HCT116 (cell line): ENCODE results near the gene LRG1. TPM values are rescaled to one million over a fixed set of nuclear protein-coding genes. Genes with fewer than 3 reads are reported as not detected.
"Not testable (repeated sequence)": the region's sequence is repeated elsewhere in the genome, so short reads cannot be mapped to it uniquely, and the experiment has no call there.

ENCODE experiments used
- ATAC-seq: fragments of 200-7000 bp; cut with Tn5 transposase; 2 replicates; pipeline ENCODE4 v1.9.1; 2020; ENCODE audit warnings: mild to moderate bottlenecking, moderate library complexity
- BruUV-seq: library from RNA; stranded (reverse); fragments of 400-500 nt; replicated peaks from 2 replicates; lab custom pipeline; 2021; lab: Mats Ljungman, UMichigan
- CTCF ChIA-PET: fragments of 300-600 bp; sonication (Branson Sonifier 250); formaldehyde crosslinking; loops from one replicate; lab custom pipeline; 2021; ENCODE audit warnings: antibody characterized with exemption; lab: Charles Lee
- POLR2A ChIA-PET: fragments of 300-600, 350-600 bp; sonication (Branson Sonifier 250); formaldehyde crosslinking; loops from one replicate; lab custom pipeline; 2021; ENCODE audit warnings: antibody characterized with exemption; lab: Charles Lee
- RAD21 ChIA-PET, 2 experiments: fragments of 300-600 bp; sonication (Branson Sonifier 250); formaldehyde crosslinking; loops; one replicate each; lab custom pipeline; 2023; ENCODE audit warnings: low total read pairs in 2 of 2; ENCODE audit not compliant: uncharacterized antibody in 2 of 2, unreplicated experiment in 2 of 2, low non-redundant PET in 1 of 2; lab: Charles Lee
- DNase-seq: peaks from one replicate; pipeline ENCODE4 v3.0.0-alpha.2; 2010; ENCODE audit warnings: low read depth, low spot score
- H2AFZ ChIP-seq: fragments of 200-600 bp; shearing (Covaris generic), sonication (generic); 2 replicates; pipeline ENCODE4 v1.6.1; 2017; ENCODE audit warnings: low read depth, mixed run types, mixed read lengths, antibody characterized with exemption, low read length; ENCODE audit not compliant: poor library complexity, severe bottlenecking
- H3K27ac ChIP-seq: 2 replicates; pipeline ENCODE4 v1.5.1; 2012; ENCODE audit warnings: low read depth, low read length
- H3K27me3 ChIP-seq: fragments of 200-600 bp; sonication (generic); 2 replicates; pipeline ENCODE4 v1.6.1; 2016; ENCODE audit warnings: mixed run types, low read length, mixed read lengths; ENCODE audit not compliant: insufficient read depth
- H3K36me3 ChIP-seq, 2 experiments: fragments of 200-500 bp in 1 of 2; fragments of 200-600 bp in 1 of 2; sonication (Bioruptor generic) in 1 of 2; sonication (generic) in 1 of 2; 2 replicates each; pipeline versions ENCODE4 v1.5.1 to v1.6.1; 2014 to 2016; ENCODE audit warnings: low read length in 2 of 2, inconsistent platforms in 1 of 2, mixed read lengths in 1 of 2, mixed run types in 1 of 2; ENCODE audit not compliant: insufficient read depth in 2 of 2, control insufficient read depth in 1 of 2
- H3K4me1 ChIP-seq, 2 experiments: fragments of 200-600 bp in 1 of 2; sonication (generic) in 1 of 2; 2 replicates each; pipeline versions ENCODE4 v1.5.1 to v1.6.1; 2012 to 2017; ENCODE audit warnings: low read length in 2 of 2, inconsistent platforms in 1 of 2, mild to moderate bottlenecking in 1 of 2, mixed read lengths in 1 of 2, mixed run types in 1 of 2, moderate library complexity in 1 of 2; ENCODE audit not compliant: insufficient read depth in 2 of 2, control insufficient read depth in 1 of 2
- H3K4me2 ChIP-seq: fragments of 200-600 bp; sonication (generic); 2 replicates; pipeline ENCODE4 v1.6.1; 2017; ENCODE audit warnings: mixed run types, low read length, mixed read lengths
- H3K4me3 ChIP-seq, 2 experiments: fragments of 200-600 bp in 1 of 2; sonication (generic) in 1 of 2; replicated peaks in 1 of 2; 2 replicates each; pipeline ENCODE4 v1.5.1; 2011 to 2016; ENCODE audit warnings: low read length in 2 of 2, control low read depth in 1 of 2, low read depth in 1 of 2, mild to moderate bottlenecking in 1 of 2, mixed read lengths in 1 of 2, mixed run types in 1 of 2
- H3K79me2 ChIP-seq: fragments of 200-600 bp; sonication (generic); 2 replicates; pipeline ENCODE4 v1.6.1; 2017; ENCODE audit warnings: mild to moderate bottlenecking, mixed run types, low read length, moderate library complexity, mixed read lengths; ENCODE audit not compliant: insufficient read depth
- H3K9ac ChIP-seq: fragments of 200-600 bp; sonication (generic); 2 replicates; pipeline ENCODE4 v1.6.1; 2016; ENCODE audit warnings: low read length, mixed read lengths
- H3K9me2 ChIP-seq: fragments of 200-600 bp; sonication (generic), shearing (Covaris generic); 2 replicates; pipeline ENCODE4 v1.6.1; 2017; ENCODE audit warnings: mixed run types, mild to moderate bottlenecking, moderate library complexity; ENCODE audit not compliant: insufficient read depth
- H3K9me3 ChIP-seq, 2 experiments: fragments of 200-500 bp in 1 of 2; fragments of 200-600 bp in 1 of 2; sonication (Bioruptor generic) in 1 of 2; sonication (generic) in 1 of 2; 2 replicates each; pipeline ENCODE4 v1.6.1; 2014 to 2017; ENCODE audit warnings: low read length in 2 of 2, mixed read lengths in 2 of 2, inconsistent platforms in 1 of 2, low read depth in 1 of 2, mild to moderate bottlenecking in 1 of 2, mixed run types in 1 of 2, moderate library complexity in 1 of 2; ENCODE audit not compliant: control insufficient read depth in 1 of 2, insufficient read depth in 1 of 2
- H4K20me1 ChIP-seq: fragments of 200-600 bp; sonication (generic), shearing (Covaris generic); 2 replicates; pipeline ENCODE4 v1.6.1; 2017; ENCODE audit warnings: mixed run types, mild to moderate bottlenecking, moderate library complexity; ENCODE audit not compliant: insufficient read depth
- CBX3 ChIP-seq: IDR thresholded peaks from 2 replicates; pipeline ENCODE4 v1.6.1; 2012; ENCODE audit warnings: low read depth
- EGR1 ChIP-seq: IDR thresholded peaks from 2 replicates; pipeline ENCODE4 v1.6.1; 2012; ENCODE audit warnings: low read depth
- ELF1 ChIP-seq: IDR thresholded peaks from 2 replicates; pipeline ENCODE4 v1.6.1; 2012; ENCODE audit warnings: low read depth, borderline replicate concordance
- EZH2 ChIP-seq: fragments of 200-600 bp; sonication (generic); IDR thresholded peaks from 2 replicates; pipeline ENCODE4 v1.6.1; 2017; ENCODE audit warnings: antibody characterized with exemption, mixed run types
- JUND ChIP-seq: IDR thresholded peaks from 2 replicates; pipeline ENCODE4 v1.6.1; 2012
- POLR2A ChIP-seq: IDR thresholded peaks from 2 replicates; pipeline ENCODE4 v1.7.0; 2011; ENCODE audit warnings: borderline replicate concordance; ENCODE audit not compliant: insufficient read depth, insufficient read length; ENCODE audit errors: extremely low read depth
- POLR2AphosphoS5 ChIP-seq: IDR thresholded peaks from 2 replicates; pipeline ENCODE4 v1.6.1; 2011; ENCODE audit warnings: mild to moderate bottlenecking, low read depth, low read length, moderate library complexity
- RAD21 ChIP-seq: IDR thresholded peaks from 2 replicates; pipeline ENCODE4 v1.6.1; 2012; ENCODE audit warnings: low read depth, mild to moderate bottlenecking
- SIN3A ChIP-seq: IDR thresholded peaks from 2 replicates; pipeline ENCODE4 v1.6.1; 2012; ENCODE audit warnings: low read depth
- SP1 ChIP-seq: IDR thresholded peaks from 2 replicates; pipeline ENCODE4 v1.6.1; 2012; ENCODE audit warnings: low read depth
- SRF ChIP-seq: IDR thresholded peaks from 2 replicates; pipeline ENCODE4 v1.6.1; 2012; ENCODE audit warnings: low read depth
- YY1 ChIP-seq: IDR thresholded peaks from 2 replicates; pipeline ENCODE4 v1.6.1; 2011; ENCODE audit warnings: low read length, low read depth, moderate library complexity, mild to moderate bottlenecking; ENCODE audit not compliant: insufficient replicate concordance; ENCODE audit errors: extremely low read depth
- ZFX ChIP-seq: fragments of 450-650 bp; IDR thresholded peaks from 2 replicates; pipeline ENCODE4 v1.6.1; 2017
- ZNF274 ChIP-seq: fragments of 200-500 bp; sonication (Bioruptor generic); IDR thresholded peaks from 2 replicates; pipeline ENCODE4 v1.6.1; 2014; ENCODE audit warnings: mild to moderate bottlenecking, low read depth, low read length, inconsistent platforms
- intact Hi-C: fragments of 100-400 bp; cut with micrococcal nuclease; formaldehyde crosslinking; loops from 2 replicates; pipeline ENCODE4 v1.10.0; 2022
- total RNA-seq: library from RNA; stranded (reverse); gene quantifications from one replicate; pipeline ENCODE4 v1.2.1, GENCODE V29; 2021; ENCODE audit not compliant: unreplicated experiment
- TF ChIP-seq, protein P1 (sequence below): IDR thresholded peaks from 2 replicates; pipeline ENCODE4 v1.6.1; 2012
- TF ChIP-seq, protein P2 (sequence below): IDR thresholded peaks from 2 replicates; pipeline ENCODE4 v1.6.1; 2012
- TF ChIP-seq, protein P3 (sequence below): IDR thresholded peaks from 2 replicates; pipeline ENCODE4 v1.6.1; 2012; ENCODE audit warnings: low read depth

LRG1 gene
- total RNA-seq, 1 experiment from 2014 or later = 1.3 TPM

DNA sequence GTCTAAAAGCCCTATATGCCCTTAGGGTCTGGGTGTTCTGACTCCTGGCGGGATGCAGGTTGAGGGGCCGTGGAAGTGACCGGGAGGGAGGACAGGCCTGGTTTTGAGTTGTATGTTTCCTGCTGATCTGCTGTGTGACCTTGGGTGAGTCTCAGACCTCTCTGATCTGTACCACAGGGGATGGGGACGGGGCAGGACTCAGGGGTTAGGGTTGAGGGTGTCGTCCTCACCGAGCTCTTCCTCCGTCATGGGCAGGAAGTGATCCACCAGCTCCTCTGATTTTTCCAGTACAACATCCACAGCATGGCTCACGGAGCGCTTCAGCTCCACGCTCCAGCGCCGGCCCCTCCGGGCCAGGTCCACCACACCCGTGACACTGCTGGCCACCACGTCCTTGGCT, 11.0 kb downstream of the LRG1 start:
- no peak overlapping the region for H3K9ac ChIP-seq
- H3K27ac ChIP-seq = no peak overlapping the region
- no peaks in the 10 kb centered on the region for H3K79me2 ChIP-seq
- H3K9me3 ChIP-seq = no peaks in the 10 kb centered on the region
- no peak overlapping the region for H3K4me2 ChIP-seq
- no peaks in the 10 kb centered on the region for H3K9me2 ChIP-seq
- no peaks in the 10 kb centered on the region for H4K20me1 ChIP-seq
- BruUV-seq = no TSS peak
- no peaks in the 10 kb centered on the region for H3K27me3 ChIP-seq
- intact Hi-C loops = loop anchor here (10.0 kb wide), 1 partner anchor 264 kb away; no protein-coding TSS in a partner anchor
- no peak overlapping the region for H3K4me3 ChIP-seq
- no peak for DNase-seq
- CTCF ChIA-PET = no interaction called here
- TF ChIP-seq CBX3 (no peak), SIN3A (no peak), ZFX (no peak), JUND (no peak), ELF1 (no peak), POLR2A (no peak), SRF (no peak), POLR2AphosphoS5 (no peak), YY1 (no peak), EGR1 (no peak), RAD21 (no peak), SP1 (no peak), EZH2 (no peak), ZNF274 (no peak)
- TF ChIP-seq, protein P1, sequence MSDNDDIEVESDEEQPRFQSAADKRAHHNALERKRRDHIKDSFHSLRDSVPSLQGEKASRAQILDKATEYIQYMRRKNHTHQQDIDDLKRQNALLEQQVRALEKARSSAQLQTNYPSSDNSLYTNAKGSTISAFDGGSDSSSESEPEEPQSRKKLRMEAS = no peak
- TF ChIP-seq, protein P2, sequence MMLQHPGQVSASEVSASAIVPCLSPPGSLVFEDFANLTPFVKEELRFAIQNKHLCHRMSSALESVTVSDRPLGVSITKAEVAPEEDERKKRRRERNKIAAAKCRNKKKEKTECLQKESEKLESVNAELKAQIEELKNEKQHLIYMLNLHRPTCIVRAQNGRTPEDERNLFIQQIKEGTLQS = no peak
- TF ChIP-seq, protein P3, sequence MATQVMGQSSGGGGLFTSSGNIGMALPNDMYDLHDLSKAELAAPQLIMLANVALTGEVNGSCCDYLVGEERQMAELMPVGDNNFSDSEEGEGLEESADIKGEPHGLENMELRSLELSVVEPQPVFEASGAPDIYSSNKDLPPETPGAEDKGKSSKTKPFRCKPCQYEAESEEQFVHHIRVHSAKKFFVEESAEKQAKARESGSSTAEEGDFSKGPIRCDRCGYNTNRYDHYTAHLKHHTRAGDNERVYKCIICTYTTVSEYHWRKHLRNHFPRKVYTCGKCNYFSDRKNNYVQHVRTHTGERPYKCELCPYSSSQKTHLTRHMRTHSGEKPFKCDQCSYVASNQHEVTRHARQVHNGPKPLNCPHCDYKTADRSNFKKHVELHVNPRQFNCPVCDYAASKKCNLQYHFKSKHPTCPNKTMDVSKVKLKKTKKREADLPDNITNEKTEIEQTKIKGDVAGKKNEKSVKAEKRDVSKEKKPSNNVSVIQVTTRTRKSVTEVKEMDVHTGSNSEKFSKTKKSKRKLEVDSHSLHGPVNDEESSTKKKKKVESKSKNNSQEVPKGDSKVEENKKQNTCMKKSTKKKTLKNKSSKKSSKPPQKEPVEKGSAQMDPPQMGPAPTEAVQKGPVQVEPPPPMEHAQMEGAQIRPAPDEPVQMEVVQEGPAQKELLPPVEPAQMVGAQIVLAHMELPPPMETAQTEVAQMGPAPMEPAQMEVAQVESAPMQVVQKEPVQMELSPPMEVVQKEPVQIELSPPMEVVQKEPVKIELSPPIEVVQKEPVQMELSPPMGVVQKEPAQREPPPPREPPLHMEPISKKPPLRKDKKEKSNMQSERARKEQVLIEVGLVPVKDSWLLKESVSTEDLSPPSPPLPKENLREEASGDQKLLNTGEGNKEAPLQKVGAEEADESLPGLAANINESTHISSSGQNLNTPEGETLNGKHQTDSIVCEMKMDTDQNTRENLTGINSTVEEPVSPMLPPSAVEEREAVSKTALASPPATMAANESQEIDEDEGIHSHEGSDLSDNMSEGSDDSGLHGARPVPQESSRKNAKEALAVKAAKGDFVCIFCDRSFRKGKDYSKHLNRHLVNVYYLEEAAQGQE = no peak
- no peaks in the 10 kb centered on the region for H3K36me3 ChIP-seq
- H2AFZ ChIP-seq = no peak overlapping the region
- RAD21 ChIA-PET = no interaction called here
- no peak for ATAC-seq
- POLR2A ChIA-PET = no interaction called here
- no peaks in the 10 kb centered on the region for H3K4me1 ChIP-seq

DNA sequence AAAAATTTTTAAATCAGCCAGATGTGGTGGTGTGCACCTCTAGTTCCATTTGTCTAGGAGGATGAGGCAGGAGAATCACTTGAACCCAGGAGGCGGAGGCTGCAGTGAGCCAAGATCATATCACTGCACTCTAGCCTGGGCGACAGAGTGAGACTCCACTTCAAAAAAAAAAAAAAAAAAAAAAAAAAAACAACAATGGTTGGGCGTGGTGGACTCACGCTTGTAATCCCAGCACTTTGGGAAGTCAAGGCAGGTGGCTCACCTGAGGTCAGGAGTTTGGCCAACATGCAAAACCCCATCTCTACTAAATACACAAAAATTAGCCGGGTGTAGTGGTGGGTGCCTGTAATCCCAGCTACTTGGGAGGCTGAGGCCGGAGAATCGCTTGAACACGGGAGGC, 12.5 kb downstream of the LRG1 start:
- DNase-seq, H3K4me2 ChIP-seq, H3K9me2 ChIP-seq, H3K9ac ChIP-seq, H3K4me1 ChIP-seq, POLR2A ChIA-PET, BruUV-seq, H3K36me3 ChIP-seq, H3K27ac ChIP-seq, H2AFZ ChIP-seq, ATAC-seq, H3K27me3 ChIP-seq, H3K4me3 ChIP-seq, H3K9me3 ChIP-seq, H3K79me2 ChIP-seq, H4K20me1 ChIP-seq: not testable (repeated sequence)
- CTCF ChIA-PET = interaction anchor here (0.7 kb wide), 1 partner anchor 50 kb away, joined by 3 read pairs; no protein-coding TSS in a partner anchor
- intact Hi-C loops = loop anchor here (10.0 kb wide), 1 partner anchor 263 kb away; no protein-coding TSS in a partner anchor
- RAD21 ChIA-PET = interaction anchor here in 1 of 2 experiments (0.7 kb wide), 1 partner anchor 957 kb away, joined by 3 read pairs; no protein-coding TSS in a partner anchor
